HG02938 (cell line): ENCODE measurements around the gene NCOA4.
"Not testable (repeated sequence)": the region's sequence is repeated elsewhere in the genome, so short reads cannot be mapped to it uniquely, and the experiment has no call there.

ENCODE experiments used
- ATAC-seq: cut with Tn5 transposase; IDR thresholded peaks from one replicate; pipeline ENCODE4 v1.9.1; 2021; ENCODE audit warnings: mild to moderate bottlenecking, moderate library complexity; ENCODE audit not compliant: unreplicated experiment

Gene NCOA4

GRCh38 chr10:46052791-46053375 is 22.5 kb upstream of the NCOA4 start:
- no peak for ATAC-seq

GRCh38 chr10:46052057-46052790 is 21.8 kb upstream of the NCOA4 start:
- ATAC-seq: no peak

DNA sequence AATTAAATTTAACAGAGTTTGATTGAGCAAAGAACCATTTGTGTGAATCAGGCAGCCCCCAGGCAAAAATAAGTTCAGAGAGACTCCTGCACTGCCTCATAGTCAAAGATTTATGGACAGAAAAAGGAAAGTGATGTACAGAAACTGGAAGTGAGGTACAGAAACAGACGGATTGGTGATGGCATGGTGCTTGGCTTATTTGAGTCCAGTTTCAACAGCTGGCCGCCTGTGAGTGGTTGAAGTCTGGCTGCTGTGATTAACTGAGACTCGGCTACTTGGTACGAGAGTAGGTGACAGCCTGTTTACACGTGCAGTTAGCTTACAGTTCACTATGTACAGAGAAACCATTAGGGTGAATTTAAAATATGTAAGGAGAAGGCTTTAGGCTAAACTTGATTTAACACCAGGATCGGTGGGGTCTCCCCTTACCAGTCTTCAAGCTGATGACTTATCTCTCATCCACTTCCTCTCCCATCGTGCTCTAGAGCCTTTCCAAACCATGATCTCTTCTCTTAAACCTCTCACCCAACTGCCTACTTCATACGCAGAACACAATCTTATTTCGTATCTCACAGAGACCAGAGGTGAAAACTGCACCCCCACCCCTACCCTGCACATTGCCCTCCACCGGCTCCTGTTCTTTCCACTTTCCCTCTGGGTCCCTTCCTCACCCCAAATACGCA is 20.7 kb upstream of the NCOA4 start:
- no peak for ATAC-seq

DNA sequence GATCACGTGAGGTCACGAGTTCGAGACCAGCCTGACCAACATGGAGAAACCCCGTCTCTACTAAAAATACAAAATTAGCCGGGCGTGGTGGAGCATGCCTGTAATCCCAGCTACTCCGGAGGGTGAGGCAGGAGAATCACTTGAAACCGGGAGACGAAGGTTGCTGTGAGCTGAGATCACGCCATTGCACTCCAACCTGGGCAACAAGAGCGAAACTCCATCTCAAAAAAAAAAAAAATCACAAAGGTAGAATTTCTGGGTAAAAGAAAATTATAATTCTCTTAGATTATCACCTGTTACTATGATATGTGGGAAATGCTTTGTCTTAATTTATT is 19.0 kb upstream of the NCOA4 start:
- not testable (repeated sequence) for ATAC-seq

GRCh38 chr10:46048152-46048551 is 17.7 kb upstream of the NCOA4 start:
- no peak for ATAC-seq

DNA sequence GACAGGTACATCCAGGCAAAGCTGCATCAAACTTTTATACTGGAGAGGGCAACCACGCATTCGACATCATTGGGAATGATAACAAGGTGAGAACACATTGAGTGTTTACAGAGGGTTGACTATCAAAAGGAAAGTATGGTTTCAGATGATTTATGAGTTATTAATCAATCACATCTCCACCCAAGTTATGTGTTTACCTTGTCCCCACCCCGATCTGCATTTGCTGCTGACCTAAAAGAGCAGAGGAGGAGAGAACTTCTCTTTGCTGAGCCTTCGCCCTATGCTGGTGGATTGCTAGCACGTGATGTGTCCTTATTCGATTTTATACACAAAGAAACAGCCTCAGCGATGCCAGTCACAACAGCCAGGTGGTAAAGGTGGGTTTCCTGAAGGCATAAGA is 15.8 kb upstream of the NCOA4 start, which contains the start of gene MSMB:
Gene MSMB (minus strand): TSS at position 9 of the 400 bp plus-strand sequence. CDS start 32 bp downstream, outside the sequence.
- ATAC-seq: no peak

GRCh38 chr10:46042527-46042926 is 12.1 kb upstream of the NCOA4 start:
- no peak for ATAC-seq

DNA sequence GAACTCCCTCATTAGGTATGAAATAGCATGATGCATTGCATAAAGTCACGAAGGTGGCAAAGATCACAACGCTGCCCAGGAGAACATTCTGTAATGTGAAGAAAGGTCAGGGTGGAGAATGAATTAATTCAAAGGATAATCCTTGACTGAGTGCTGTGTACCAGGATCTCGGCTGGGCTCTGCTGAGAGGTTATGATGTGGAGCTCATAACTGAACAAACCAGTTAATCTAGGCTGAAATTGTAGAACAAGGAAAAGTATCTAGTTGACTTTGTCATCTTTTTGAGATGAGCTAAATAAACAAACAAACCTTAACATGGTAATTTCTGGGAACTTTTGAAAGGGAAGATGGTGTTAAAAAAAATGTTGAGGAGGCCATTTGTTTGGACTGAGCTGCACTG is 9.6 kb upstream of the NCOA4 start:
- ATAC-seq: no peak

DNA sequence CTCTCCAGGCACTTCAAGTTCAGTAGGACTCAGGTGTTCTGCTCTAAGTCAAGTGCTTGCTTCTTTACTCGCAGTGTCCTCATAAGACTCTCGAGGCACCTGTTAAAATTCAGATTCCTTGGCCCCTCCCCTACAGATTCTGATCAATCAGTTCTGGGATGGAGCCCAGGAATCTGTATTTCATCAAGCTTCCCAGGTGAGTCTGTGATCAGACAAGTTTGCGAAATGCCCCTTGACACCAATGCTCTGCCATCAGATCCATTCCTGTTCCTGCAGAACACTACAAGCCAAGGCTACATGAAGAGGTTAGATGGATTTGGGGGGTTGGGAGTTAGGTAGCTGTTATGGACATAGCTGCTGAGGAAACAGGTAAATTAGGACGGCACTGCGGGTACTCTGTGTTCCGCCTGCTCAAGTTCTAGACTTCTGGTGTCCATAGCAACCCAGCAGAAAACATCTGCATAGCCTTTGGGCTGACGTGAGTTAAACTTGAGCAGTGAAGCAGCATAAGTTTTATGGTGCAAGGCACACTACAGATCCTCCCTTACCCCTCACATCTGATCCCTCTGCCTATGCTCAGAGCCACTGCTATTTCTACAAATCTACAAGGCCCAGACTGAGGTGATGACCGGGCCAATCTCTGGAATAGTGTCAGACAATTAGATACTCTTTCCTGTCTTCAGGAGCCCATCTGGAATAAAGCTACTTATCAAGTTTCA is 6.8 kb upstream of the NCOA4 start:
- no peak for ATAC-seq

- no peak for ATAC-seq
Observed at GRCh38 chr10:46035923-46036849, 5.8 kb upstream of the NCOA4 start.

DNA sequence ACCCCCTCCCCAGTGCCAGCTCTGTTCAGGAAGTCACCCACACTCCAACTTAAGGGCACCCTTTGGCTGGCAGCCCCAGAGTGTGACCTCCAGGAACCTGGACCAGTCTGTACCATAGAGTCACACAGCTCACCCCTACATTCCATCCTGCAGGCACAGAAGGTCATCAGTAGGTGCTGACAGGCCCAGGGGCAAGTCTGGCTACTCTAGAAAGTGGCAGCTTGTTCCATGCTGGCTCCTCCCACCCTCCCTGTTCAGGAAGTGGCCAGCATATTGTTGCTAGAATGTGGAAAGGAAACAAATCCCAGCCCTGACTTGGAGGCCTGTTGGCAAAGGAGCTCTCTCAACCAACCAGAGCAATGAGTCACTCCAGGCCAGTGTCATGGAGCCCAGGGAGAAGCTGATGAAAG is 3.2 kb upstream of the NCOA4 start:
- no peak for ATAC-seq

DNA sequence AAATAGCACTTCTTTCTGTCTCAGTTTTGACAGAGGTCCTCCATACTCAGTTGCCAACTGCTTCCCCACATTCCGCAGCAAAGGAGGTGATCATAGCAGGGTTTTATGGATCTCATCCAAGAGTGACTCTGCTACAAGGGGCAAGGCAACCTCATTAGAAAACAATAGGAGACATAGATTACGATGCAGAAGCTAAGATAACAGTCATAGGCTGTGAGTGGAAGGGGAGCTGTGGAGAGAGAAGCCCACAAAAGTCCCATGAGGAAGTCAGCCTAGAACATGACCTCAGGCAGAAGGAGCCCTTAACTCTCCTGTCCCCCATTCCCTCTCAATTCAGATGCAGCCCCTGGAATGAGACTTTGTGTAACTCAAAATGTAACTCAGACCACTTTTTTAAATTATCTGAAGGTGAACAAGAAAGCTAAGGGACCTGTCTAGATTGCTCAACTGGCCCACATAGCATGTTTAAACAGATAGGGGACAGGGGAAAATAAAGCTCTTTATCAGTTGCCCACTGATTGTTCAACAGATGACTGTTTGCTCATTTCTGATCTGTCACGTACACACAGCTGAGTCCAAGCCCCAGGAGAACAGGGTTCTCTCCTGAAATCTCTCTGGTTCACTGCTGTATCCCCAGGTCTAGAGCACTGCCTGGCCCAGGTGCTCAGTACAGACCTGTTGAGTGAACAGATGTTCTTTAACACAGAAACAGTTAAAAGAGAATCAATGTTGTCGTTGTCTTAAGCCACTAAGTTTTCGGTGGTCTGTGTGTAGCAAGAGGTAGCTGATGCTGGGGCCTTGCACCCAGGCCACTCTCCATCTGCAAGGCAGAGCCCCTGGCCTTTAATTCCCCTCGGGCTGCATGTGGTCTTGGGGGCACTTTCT is 1.5 kb upstream of the NCOA4 start:
- no peak for ATAC-seq

- no peak for ATAC-seq
Observed at GRCh38 chr10:46029461-46030030, 877 bp downstream of the NCOA4 start.

- peak; percentile 48 for ATAC-seq
Observed at GRCh38 chr10:46028584-46029460, 1.6 kb downstream of the NCOA4 start.

GRCh38 chr10:46026106-46026505 is 4.3 kb downstream of the NCOA4 start:
- ATAC-seq: no peak

DNA sequence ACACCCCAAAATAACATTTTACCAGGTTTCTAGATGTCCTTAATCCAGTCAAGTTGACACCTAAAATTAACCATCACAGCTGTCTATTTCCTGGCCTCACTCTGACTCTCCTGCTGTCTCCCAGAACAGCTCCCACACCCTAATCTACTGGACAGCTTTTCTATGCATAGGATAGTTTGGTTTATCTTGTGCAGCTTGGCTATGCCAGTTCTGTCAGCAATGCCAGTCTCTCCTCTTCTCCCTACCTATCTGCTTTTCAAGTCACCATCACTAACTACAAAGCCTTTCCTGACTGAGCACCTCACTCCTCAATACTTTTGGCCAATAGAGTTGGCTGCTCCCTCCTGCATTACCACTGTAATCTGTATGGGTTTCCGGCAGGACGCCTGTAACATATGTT is 5.0 kb downstream of the NCOA4 start:
- ATAC-seq: no peak

DNA sequence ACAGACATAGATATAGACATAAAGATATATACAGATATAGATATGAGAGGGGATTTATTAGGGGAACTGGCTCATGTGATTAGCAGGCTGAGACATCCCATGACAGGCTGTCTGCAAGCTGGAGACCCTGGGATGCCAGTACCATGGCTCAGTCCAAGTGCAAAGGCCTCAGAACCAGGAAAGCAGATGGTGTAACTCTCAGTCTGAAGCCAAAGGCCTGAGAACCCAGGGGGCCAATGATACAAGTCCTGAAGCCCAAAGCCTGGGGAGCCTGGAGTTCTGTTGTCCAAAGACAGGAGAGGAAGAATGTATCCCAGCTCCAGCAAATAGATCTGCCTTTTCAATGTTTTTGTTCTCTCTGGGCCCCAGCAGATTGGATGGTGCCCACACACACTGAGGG is 5.5 kb downstream of the NCOA4 start:
- ATAC-seq: no peak
